Neural progenitor cell (in vitro differentiated cells): Measurements from ENCODE around the gene ZNF598.

Source experiments
- EZH2 ChIP-seq: fragments of 200-600 bp; sonication (generic); IDR thresholded peaks from 2 replicates; pipeline ENCODE4 v1.6.1; 2017; ENCODE audit warnings: antibody characterized with exemption, mild to moderate bottlenecking, moderate library complexity
- EZH2phosphoT487 ChIP-seq: fragments of 200-600 bp; sonication (generic); IDR thresholded peaks from 2 replicates; pipeline ENCODE4 v1.6.1; 2017; ENCODE audit warnings: antibody characterized with exemption
- TF ChIP-seq, protein P1 (sequence below): fragments of 200-600 bp; sonication (generic); IDR thresholded peaks from 2 replicates; pipeline ENCODE4 v1.5.1; 2017; ENCODE audit warnings: antibody characterized with exemption, mild to moderate bottlenecking

DNA sequence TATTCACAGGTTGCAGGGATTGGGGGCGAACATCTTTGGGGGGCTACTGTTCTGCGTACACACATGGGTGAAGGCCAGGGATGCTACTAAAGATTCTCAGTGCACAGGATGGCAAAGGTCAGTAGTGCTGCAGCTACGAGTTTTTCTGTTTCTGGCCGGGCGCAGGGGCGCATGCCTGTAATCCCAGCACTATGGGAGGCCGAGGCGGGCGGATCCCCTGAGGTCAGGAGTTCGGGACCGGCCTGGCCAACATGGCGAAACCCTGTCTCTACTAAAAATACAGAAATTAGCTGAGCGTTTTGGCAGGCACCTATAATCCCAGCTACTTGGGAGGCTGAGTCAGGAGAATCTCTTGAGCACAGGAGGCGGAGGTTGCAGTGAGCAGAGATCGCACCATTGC, 3.9 kb upstream of the ZNF598 start:
- TF ChIP-seq, protein P1, sequence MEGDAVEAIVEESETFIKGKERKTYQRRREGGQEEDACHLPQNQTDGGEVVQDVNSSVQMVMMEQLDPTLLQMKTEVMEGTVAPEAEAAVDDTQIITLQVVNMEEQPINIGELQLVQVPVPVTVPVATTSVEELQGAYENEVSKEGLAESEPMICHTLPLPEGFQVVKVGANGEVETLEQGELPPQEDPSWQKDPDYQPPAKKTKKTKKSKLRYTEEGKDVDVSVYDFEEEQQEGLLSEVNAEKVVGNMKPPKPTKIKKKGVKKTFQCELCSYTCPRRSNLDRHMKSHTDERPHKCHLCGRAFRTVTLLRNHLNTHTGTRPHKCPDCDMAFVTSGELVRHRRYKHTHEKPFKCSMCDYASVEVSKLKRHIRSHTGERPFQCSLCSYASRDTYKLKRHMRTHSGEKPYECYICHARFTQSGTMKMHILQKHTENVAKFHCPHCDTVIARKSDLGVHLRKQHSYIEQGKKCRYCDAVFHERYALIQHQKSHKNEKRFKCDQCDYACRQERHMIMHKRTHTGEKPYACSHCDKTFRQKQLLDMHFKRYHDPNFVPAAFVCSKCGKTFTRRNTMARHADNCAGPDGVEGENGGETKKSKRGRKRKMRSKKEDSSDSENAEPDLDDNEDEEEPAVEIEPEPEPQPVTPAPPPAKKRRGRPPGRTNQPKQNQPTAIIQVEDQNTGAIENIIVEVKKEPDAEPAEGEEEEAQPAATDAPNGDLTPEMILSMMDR = no peak
- TF ChIP-seq EZH2phosphoT487 (no peak), EZH2 (no peak)
